Measurements from ENCODE around the gene ATG14.

DNA sequence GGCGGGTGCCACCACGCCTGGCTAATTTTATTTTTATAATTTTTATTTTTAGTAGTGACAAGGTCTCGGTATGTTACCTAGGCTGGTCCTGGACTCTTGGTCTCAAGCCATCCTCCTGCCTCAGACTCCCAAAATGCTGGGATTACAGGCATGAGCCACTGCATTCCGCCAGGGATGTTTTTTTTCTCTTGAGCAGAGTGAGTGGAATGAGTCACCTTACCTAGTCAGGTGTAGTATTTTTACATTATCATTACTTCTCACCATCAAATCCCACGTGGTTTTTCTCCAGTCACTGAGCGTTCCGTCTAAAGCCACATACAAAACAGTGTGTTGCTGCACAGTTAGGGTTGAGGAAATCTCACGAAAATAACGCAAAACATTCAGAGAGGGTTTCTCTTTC is 29.7 kb upstream of the ATG14 start:
- TF ChIP-seq, protein P1, sequence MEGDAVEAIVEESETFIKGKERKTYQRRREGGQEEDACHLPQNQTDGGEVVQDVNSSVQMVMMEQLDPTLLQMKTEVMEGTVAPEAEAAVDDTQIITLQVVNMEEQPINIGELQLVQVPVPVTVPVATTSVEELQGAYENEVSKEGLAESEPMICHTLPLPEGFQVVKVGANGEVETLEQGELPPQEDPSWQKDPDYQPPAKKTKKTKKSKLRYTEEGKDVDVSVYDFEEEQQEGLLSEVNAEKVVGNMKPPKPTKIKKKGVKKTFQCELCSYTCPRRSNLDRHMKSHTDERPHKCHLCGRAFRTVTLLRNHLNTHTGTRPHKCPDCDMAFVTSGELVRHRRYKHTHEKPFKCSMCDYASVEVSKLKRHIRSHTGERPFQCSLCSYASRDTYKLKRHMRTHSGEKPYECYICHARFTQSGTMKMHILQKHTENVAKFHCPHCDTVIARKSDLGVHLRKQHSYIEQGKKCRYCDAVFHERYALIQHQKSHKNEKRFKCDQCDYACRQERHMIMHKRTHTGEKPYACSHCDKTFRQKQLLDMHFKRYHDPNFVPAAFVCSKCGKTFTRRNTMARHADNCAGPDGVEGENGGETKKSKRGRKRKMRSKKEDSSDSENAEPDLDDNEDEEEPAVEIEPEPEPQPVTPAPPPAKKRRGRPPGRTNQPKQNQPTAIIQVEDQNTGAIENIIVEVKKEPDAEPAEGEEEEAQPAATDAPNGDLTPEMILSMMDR (IDR thresholded peaks at IDR 0.05) = no peak
- no peak for TF ChIP-seq POLR2AphosphoS5 (IDR thresholded peaks at IDR 0.05)
- no peak for TF ChIP-seq POLR2A (IDR thresholded peaks at IDR 0.05)
- TF ChIP-seq EP300 (IDR thresholded peaks at IDR 0.05; ENCODE audit: low read depth) = no peak

Measured in transverse colon (tissue), 4 donors.